Renal cortex interstitium (tissue), 11 donors: Measurements from ENCODE around the gene NT5C1B. TPM values are rescaled to one million over a fixed set of nuclear protein-coding genes. Genes with fewer than 3 reads are reported as not detected.

Source experiments
- DNase-seq, 11 donors: peaks; one replicate each; pipeline ENCODE4 v3.0.0-alpha.2; 2013; ENCODE audit warnings: low read depth in 9 of 11, low spot score in 4 of 11; ENCODE audit errors: extremely low read depth in 1 of 11
- polyA plus RNA-seq, 3 donors: library from polyadenylated mRNA; unstranded; fragments of 120-200 nt; gene quantifications; one replicate each; pipeline ENCODE4 v1.2.1, GENCODE V29; 2013; ENCODE audit not compliant: insufficient read length in 3 of 3

The NT5C1B gene
- polyA plus RNA-seq, 3 donors = 1.0 to 1.2 (median 1.2) TPM

GRCh38 chr2:18603854-18604530 lies 14.6 kb upstream of the NT5C1B start:
- no peak for DNase-seq

GRCh38 chr2:18602298-18602697 lies 12.9 kb upstream of the NT5C1B start:
- DNase-seq = no peak

GRCh38 chr2:18600255-18600613 lies 10.9 kb upstream of the NT5C1B start:
- no peak for DNase-seq

- no peak for DNase-seq
Measured at GRCh38 chr2:18599509-18600254, 10.3 kb upstream of the NT5C1B start.

- DNase-seq = no peak
Measured at GRCh38 chr2:18598848-18599484, 9.6 kb upstream of the NT5C1B start.

GRCh38 chr2:18597618-18598017 lies 8.2 kb upstream of the NT5C1B start:
- no peak for DNase-seq

GRCh38 chr2:18596993-18597392 lies 7.6 kb upstream of the NT5C1B start:
- DNase-seq = no peak

- no peak for DNase-seq
Measured at GRCh38 chr2:18593496-18593895, 4.1 kb upstream of the NT5C1B start.

- DNase-seq = no peak
Measured at GRCh38 chr2:18592372-18592771, 3.0 kb upstream of the NT5C1B start.

GRCh38 chr2:18588802-18589201 lies 567 bp downstream of the NT5C1B start:
- no peak for DNase-seq

GRCh38 chr2:18588049-18588448 lies 1.3 kb downstream of the NT5C1B start:
- DNase-seq = no peak

GRCh38 chr2:18585526-18585925 lies 3.8 kb downstream of the NT5C1B start:
- DNase-seq = no peak

GRCh38 chr2:18584608-18584954 lies 4.8 kb downstream of the NT5C1B start:
- no peak for DNase-seq

GRCh38 chr2:18583905-18584607 lies 5.3 kb downstream of the NT5C1B start:
- DNase-seq = no peak

GRCh38 chr2:18580606-18581005 lies 8.8 kb downstream of the NT5C1B start:
- no peak for DNase-seq

GRCh38 chr2:18578033-18578432 lies 11.3 kb downstream of the NT5C1B start:
- DNase-seq = no peak

GRCh38 chr2:18566145-18566769 lies 23.1 kb downstream of the NT5C1B start:
- DNase-seq = no peak

- peak in 1 of 11 donors; percentile 7 for DNase-seq
Measured at GRCh38 chr2:18560797-18561085, 28.6 kb downstream of the NT5C1B start.

GRCh38 chr2:18560031-18560796 lies 29.2 kb downstream of the NT5C1B start, which contains the start of gene RDH14:
Gene RDH14, minus strand, starts transcription at chr2:18560653. Its CDS starts 81 bp downstream, at chr2:18560572.
- DNase-seq = peak; percentile 80 to 96 (median 91)
